Duodenal mucosa (tissue), 2 donors: ENCODE data around the gene LYZ.

Experiments
- H3K27ac ChIP-seq: one replicate; pipeline ENCODE4 v1.7.0; 2013; ENCODE audit warnings: low read depth, low read length
- H3K27me3 ChIP-seq, 2 donors: one replicate each; pipeline ENCODE4 v1.7.0; 2013; ENCODE audit warnings: low read length in 2 of 2, control low read depth in 1 of 2; ENCODE audit not compliant: insufficient read depth in 2 of 2, control insufficient read depth in 1 of 2
- H3K36me3 ChIP-seq, 2 donors: one replicate each; pipeline ENCODE4 v1.7.0; 2013; ENCODE audit warnings: low read length in 2 of 2, control low read depth in 1 of 2; ENCODE audit not compliant: insufficient read depth in 2 of 2, control insufficient read depth in 1 of 2
- H3K4me1 ChIP-seq, 2 donors: one replicate each; pipeline ENCODE4 v1.7.0; 2013; ENCODE audit warnings: low read length in 2 of 2, control low read depth in 1 of 2; ENCODE audit not compliant: insufficient read depth in 2 of 2, control insufficient read depth in 1 of 2
- H3K4me3 ChIP-seq, 2 donors: one replicate each; pipeline ENCODE4 v1.7.0; 2013; ENCODE audit warnings: low read length in 2 of 2, low read depth in 1 of 2
- H3K9ac ChIP-seq, 2 donors: one replicate each; pipeline ENCODE4 v1.7.0; 2013; ENCODE audit warnings: low read length in 2 of 2, low read depth in 1 of 2
- H3K9me3 ChIP-seq, 2 donors: one replicate each; pipeline ENCODE4 v1.7.0; 2013; ENCODE audit warnings: low read length in 2 of 2, control low read depth in 1 of 2; ENCODE audit not compliant: control insufficient read depth in 1 of 2

The LYZ gene

DNA sequence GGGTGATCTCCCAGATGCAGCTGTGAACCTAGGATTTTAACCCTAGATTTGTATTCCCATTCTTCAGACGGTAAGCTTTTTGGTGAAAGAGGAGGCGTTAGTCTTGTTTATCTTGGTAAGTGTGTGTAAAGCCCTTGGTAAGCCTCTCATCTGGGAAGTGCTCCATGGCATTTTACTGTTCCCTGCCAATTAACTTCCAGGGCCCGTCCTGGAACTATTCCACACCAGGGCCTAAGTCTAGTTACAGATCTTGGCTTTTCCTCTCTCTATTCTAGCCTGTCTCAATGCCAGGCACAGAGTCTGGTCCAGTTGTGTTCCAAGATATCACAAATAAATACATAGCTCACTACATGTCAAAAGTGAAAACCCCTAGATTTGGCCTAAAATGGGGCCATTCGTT lies 53.8 kb downstream of the LYZ start:
- peaks cover 0 to 4% of the 10 kb centered on the region in 2 donors for H3K9me3 ChIP-seq
- H3K4me1 ChIP-seq, result no peaks in the 10 kb centered on the region
- peaks cover 0 to 4% of the 10 kb centered on the region in 2 donors for H3K36me3 ChIP-seq
- H3K4me3 ChIP-seq, result no peak overlapping the region
- H3K9ac ChIP-seq, result no peak overlapping the region
- H3K27ac ChIP-seq, result no peak overlapping the region
- H3K27me3 ChIP-seq, result no peaks in the 10 kb centered on the region
